Left lung (tissue), 10 donors: ENCODE measurements around the gene HSPBAP1. TPM values are rescaled to one million over a fixed set of nuclear protein-coding genes. Genes with fewer than 3 reads are reported as not detected.

ENCODE experiments used
- ATAC-seq: fragments of 200-7000 bp; cut with Tn5 transposase; one replicate; pipeline ENCODE4 v1.9.1; 2020; ENCODE audit warnings: moderate library complexity
- DNase-seq, 4 donors: peaks; one replicate each; pipeline ENCODE4 v3.0.0-alpha.2; 2013 to 2020
- H3K27ac ChIP-seq, 2 donors: fragments of 200-600 bp; sonication (generic) in 1 of 2; one replicate each; pipeline versions ENCODE4 v1.5.0 to v1.8.0; 2020 to 2021
- H3K27me3 ChIP-seq, 2 donors: fragments of 200-600 bp; sonication (generic) in 1 of 2; one replicate each; pipeline versions ENCODE4 v1.5.0 to v1.8.0; 2020 to 2021
- H3K36me3 ChIP-seq, 2 donors: fragments of 200-600 bp; sonication (generic) in 1 of 2; one replicate each; pipeline versions ENCODE4 v1.5.0 to v1.8.0; 2020 to 2021
- H3K4me1 ChIP-seq, 2 donors: fragments of 200-600 bp; one replicate each; pipeline ENCODE4 v1.8.0; 2021
- H3K4me3 ChIP-seq, 2 donors: fragments of 200-600 bp; sonication (generic) in 1 of 2; one replicate each; pipeline versions ENCODE4 v1.5.0 to v1.8.0; 2020 to 2021; ENCODE audit warnings: mild to moderate bottlenecking in 1 of 2
- H3K9me3 ChIP-seq, 2 donors: fragments of 200-600 bp; sonication (generic) in 1 of 2; one replicate each; pipeline versions ENCODE4 v1.5.0 to v1.8.0; 2020 to 2021
- CTCF ChIP-seq, 2 donors: fragments of 200-600 bp; sonication (generic) in 1 of 2; IDR thresholded peaks; one replicate each; pipeline versions ENCODE4 v1.5.0 to v1.8.0; 2021; ENCODE audit warnings: antibody characterized with exemption in 2 of 2
- intact Hi-C, 2 donors: fragments of 100-400 bp; cut with DNase I; formaldehyde crosslinking; loops; one replicate each; pipeline versions ENCODE4 v1.11.2 to v1.14.2; 2022
- polyA plus RNA-seq, 6 donors: library from polyadenylated mRNA; unstranded; fragments of 120-200 nt; gene quantifications; one replicate each; pipeline ENCODE4 v1.2.1, GENCODE V29; 2013; ENCODE audit not compliant: insufficient read length in 6 of 6
- total RNA-seq, 2 donors: library from RNA; stranded (reverse); fragmentation: NEBNext Ultra II Directional; extraction: Animal tissue kit (Norgen Biotek cat#: 25700); gene quantifications; one replicate each; pipeline ENCODE4 v1.2.1, GENCODE V29; 2021
- donor health status: DM: no; HTN: yes; CAD: no.
- donor health status: DM: no; HTN: no; CAD: no.

The HSPBAP1 gene
- total and polyA plus RNA-seq, 8 donors = 8.2 to 16.0 (median 13.1) TPM

DNA sequence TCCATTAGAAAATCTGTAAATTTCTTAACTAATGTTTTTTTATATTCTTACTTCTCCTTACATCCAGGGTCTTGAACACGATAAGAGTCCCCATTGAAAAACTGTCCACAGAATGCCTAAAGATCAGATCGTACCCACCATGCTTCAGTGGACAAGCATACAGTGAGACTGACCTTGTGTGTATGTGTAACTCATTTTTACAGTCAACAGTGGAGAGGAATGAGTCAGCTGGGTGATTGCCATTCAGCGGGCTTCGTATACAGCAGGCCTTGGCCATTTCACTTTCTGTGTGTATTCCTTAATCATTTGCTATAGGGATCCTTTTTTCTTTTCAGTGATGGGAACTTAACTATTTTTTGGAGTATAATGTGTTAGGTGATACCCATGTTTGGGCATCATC lies 102.4 kb downstream of the HSPBAP1 start:
- DNase-seq = no peak
- peaks cover 0 to 3% of the 10 kb centered on the region in 2 donors for H3K36me3 ChIP-seq

DNA sequence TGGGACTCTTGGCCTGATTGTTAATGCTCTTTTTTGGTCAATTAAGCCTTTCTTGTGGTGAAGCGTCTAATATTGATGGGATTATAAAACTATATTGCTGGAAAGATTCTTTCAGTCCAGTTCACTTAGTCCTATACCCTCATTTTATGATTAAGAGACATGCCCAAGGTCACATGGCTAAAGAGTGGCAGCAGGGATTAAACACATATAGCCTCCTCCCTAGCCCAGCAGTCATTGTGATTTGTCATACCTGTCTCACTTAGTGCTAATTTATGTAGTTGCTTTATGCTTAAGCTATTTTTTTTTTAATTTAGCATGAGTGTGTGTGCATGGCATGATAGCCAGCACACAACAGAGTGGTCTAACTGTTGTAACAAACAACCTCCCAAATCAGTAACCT lies 103.5 kb downstream of the HSPBAP1 start:
- no peak overlapping the region for H3K27ac ChIP-seq
- TF ChIP-seq CTCF (IDR thresholded peaks at IDR 0.05) = no peak

More for the DNA sequence above, 102.4 kb downstream of the HSPBAP1 start:
- Histone ChIP-seq H3K27me3 (no peaks in the 10 kb centered on the region), H3K4me1 (peaks cover 0 to 18% of the 10 kb centered on the region in 2 donors), H3K4me3 (no peak overlapping the region), H3K9me3 (no peaks in the 10 kb centered on the region), H3K27ac (no peak overlapping the region)
- no peak for ATAC-seq
- no peak for TF ChIP-seq CTCF (IDR thresholded peaks at IDR 0.05)
- intact Hi-C loops = no loop called here

More for the DNA sequence above, 103.5 kb downstream of the HSPBAP1 start:
- DNase-seq = no peak
- Histone ChIP-seq H3K9me3 (no peaks in the 10 kb centered on the region), H3K36me3 (peaks cover 0 to 5% of the 10 kb centered on the region in 2 donors), H3K4me1 (peaks cover 0 to 18% of the 10 kb centered on the region in 2 donors), H3K4me3 (no peak overlapping the region), H3K27me3 (no peaks in the 10 kb centered on the region)
- ATAC-seq = no peak
- intact Hi-C loops = no loop called here

Other genes starting within 250 kb of the HSPBAP1 start
- 10 to 100 TPM; 57.0 to 75.4 TPM for gene PARP9, start 229.5 kb downstream of the HSPBAP1 start, total RNA-seq
- gene PARP9, start 229.5 kb downstream of the HSPBAP1 start, polyA plus RNA-seq = 10 to 100 TPM; 17.2 to 21.5 (median 20.2) TPM
- 10 to 100 TPM; 63.0 to 75.3 TPM for gene DTX3L, start 229.5 kb downstream of the HSPBAP1 start, total RNA-seq
- gene DTX3L, start 229.5 kb downstream of the HSPBAP1 start, polyA plus RNA-seq = 10 to 100 TPM; 19.2 to 23.2 (median 22.1) TPM
- 1 to 10 TPM; 3.1 to 5.8 TPM for gene PARP15, start 216.2 kb downstream of the HSPBAP1 start, total RNA-seq
- 1 to 10 TPM in 2 of 6 donors, under 1 TPM in 4; 0.51 to 1.2 (median 0.92) TPM for gene PARP15, start 216.2 kb downstream of the HSPBAP1 start, polyA plus RNA-seq
- gene PARP14, start 113.0 kb downstream of the HSPBAP1 start, total RNA-seq = 100 to 1,000 TPM; 119 to 138 TPM
- 10 to 100 TPM; 30.1 to 47.1 (median 43.3) TPM for gene PARP14, start 113.0 kb downstream of the HSPBAP1 start, polyA plus RNA-seq
- 10 to 100 TPM; 12.3 to 19.2 TPM for gene SLC49A4, start 1.2 kb upstream of the HSPBAP1 start, total RNA-seq
- 10 to 100 TPM in 5 of 6 donors, 1 to 10 TPM in 1; 9.6 to 11.2 (median 10.7) TPM for gene SLC49A4, start 1.2 kb upstream of the HSPBAP1 start, polyA plus RNA-seq
- gene SEMA5B, start 233.9 kb upstream of the HSPBAP1 start, total RNA-seq = under 1 TPM; 0.61 to 0.89 TPM
- 1 to 10 TPM; 6.2 to 9.0 (median 7.1) TPM for gene SEMA5B, start 233.9 kb upstream of the HSPBAP1 start, polyA plus RNA-seq